Activated CD8-positive, alpha-beta memory T cell treated with anti-CD3 and anti-CD28 coated beads for 1 hour (primary cell): ENCODE results near the gene PERP.
"Not testable (repeated sequence)": the region's sequence is repeated elsewhere in the genome, so short reads cannot be mapped to it uniquely, and the experiment has no call there.

ENCODE experiments used
- DNase-seq, 2 donors: peaks; one replicate each; pipeline ENCODE4 v3.0.0-alpha.2; 2020; ENCODE audit warnings: low read depth in 1 of 2; ENCODE audit errors: extremely low read depth in 1 of 2

PERP gene

DNA sequence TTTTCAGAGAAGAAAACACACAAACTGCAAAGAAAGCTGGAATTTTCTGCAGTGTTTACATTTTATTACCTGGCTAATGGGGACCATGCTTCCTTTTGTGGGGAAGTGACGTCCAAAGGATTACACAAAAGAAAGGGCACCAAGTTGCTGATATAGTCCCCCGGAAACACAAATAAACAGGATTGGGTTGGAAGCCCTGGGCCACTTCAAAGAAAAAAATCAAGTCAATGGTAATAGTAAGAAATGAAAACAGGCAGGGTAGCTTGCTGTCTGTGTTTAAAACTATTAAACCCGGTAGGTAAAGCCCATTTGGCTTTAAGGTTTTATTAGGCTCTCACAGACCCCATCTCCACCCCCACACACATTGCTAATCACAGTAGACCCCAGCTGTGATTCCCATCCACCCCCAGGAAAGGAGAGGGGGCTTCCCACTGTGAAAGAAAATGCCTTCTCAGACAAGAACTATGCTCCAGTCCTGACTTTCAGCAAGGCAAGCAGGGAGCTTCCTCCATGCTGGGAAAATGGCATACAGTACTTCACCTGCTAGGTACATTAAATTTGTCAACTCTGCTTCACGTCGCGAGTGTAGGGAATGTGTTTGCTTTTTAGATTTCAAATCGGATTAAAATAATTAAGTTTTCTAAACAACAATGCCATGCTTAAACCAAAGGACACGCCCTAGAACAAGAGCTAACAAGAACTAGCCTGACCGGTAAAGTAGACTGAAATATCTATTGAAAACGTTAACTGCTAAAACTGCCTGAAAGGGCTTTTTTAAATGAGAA is 1.1 kb downstream of the PERP start:
- DNase-seq = no peak

DNA sequence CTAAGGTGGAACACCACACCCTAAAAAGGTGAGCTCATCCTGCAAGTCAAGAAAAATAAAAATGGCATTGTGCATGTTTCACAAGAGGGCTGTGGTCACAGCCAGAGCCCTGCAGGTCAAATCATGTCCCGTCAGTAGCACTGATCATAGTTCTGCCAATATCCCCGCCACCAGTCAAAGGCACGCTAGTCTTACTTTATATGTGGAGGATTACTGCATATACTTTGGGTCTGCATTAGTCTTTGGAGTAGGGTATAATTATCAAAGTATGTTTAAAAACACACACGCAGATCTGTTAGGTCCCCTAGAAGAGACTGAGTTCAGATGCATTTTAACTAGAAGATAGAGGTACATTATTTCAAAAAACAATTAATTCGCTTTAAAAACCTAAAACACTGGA is 1.8 kb downstream of the PERP start:
- DNase-seq = no peak

DNA sequence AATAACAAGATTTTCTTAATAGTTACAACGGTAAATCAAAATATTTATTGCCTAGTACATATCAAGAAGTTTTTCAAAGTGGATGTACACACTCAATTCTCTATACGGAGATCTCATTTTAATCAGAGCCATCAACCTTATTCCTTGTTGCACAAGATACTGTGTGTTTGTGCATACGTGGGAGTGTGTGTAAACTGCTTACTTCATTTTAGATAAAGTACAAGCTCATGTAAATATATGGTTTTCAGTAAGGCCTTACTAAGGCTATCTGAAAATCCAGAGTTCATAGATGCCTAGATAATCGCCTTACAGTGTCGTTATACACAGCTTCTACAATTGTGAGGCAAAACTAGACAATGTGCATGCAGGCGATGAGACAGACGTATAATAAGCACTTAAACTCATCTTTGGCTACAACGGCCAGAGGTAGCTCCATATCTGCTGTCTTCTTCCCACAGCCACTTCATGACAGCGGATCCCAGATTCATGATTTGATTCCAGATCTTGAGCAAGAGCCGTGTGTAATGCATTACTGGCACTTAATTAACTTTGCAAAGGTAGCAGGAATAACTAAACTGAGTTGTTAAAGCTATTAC is 2.5 kb downstream of the PERP start:
- no peak for DNase-seq

DNA sequence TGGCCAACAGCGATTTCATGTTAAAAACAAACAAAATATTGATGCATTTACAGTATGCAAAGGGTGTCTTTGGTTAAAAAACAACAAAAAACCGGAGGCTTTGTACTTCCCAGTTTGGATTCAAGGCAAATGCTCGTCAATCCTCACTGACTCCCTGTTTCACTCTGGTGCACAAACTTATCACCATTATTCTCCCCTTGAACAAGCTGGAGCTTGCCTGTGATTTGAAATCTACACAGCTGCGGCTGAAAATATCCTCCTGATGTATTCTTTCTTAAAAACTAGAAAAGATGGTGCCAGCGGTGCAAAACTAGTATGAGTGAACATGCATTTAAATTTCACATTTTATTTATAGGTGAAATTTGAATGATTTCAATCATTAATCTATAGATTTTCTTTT is 3.3 kb downstream of the PERP start:
- no peak for DNase-seq

DNA sequence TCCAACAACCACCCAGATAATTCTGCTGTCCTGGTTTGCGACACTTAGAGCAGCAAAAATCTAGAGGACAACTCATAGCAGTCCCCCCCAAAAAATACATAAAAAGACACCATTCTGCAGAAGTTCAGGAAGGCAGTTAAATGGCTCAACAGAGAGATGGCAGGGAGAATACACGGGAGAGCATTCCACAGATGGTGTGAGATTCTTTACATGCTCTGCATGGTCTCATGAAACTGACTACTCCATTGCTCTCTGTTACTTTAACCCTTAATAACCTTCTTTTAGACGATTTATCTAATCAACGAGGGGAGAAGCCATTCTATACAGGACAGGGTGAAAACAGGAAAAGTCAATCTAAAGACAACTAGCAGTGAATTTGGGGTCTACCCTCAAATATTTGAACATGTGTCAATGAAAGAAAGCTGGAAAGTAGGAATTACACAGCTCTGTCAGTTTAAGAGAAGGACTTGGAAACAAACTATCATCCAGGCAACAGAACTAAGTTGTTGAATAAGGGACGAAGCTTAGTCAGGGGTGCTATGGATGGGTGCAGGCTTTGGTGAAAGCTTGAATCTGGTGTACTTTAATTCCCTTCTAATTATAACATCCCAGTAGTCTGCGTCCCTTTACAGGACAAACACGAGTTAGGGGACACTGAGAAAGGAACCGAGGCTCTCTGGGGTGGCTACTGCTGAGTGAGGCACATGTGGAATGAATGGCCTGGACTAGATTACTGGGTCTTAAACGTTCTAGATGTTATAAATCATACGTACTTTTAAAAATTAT is 5.1 kb downstream of the PERP start:
- no peak for DNase-seq

DNA sequence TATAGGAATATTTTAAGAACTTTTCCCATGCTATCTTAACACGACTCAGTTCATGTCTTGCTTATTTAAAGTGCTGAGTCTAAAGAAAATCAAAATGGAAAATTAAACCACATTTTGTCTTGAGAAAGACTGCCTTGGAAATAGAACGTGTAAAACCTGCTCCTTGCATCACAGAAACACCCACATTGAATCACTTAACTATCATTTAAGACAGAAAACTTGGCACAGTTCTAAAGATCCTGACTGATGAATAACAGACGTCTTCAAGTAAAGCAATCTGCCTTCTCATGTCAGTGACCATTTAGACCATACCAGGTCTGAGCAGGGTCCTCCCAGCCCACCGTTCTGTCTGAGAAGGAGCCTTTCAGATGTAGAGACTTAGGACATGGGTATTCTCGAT is 7.4 kb downstream of the PERP start:
- no peak for DNase-seq

DNA sequence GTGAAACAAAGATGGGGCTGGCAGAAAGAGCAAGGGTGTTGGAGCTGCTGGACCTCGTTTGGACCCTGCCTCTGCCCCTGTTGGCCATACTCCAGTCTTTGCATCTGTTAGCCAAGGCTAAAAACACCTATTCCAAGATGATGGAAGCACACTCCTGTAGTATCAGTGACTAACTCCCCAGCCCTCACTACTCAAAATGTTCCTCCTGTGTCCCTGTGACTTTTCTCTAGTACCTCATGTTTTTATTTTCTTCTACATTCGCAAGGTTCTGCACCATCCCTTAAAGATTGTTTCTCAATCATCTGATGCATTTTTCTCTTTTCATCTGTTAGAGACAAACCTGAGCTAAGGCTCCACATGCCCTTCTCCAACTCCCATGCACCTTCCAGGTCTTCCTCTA is 8.9 kb downstream of the PERP start:
- no peak for DNase-seq

DNA sequence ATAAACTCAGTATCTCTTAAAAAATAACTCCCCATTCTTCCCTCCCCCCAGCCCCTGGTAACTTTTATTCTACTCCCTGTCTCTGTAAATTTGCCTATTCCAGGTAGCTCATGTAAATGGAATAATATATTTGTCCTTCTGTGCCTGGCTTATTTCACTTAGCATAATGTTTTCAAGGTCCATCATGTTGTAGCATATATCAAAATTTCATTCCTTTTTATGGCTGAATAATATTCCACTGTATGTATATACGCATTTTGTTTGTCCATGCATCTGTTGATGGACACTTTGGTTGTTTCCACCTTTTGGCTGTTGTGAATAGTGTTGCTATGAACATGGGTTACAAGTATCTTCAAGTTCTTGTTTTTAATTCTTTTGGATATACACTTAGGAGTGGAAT is 13.0 kb downstream of the PERP start:
- no peak for DNase-seq

DNA sequence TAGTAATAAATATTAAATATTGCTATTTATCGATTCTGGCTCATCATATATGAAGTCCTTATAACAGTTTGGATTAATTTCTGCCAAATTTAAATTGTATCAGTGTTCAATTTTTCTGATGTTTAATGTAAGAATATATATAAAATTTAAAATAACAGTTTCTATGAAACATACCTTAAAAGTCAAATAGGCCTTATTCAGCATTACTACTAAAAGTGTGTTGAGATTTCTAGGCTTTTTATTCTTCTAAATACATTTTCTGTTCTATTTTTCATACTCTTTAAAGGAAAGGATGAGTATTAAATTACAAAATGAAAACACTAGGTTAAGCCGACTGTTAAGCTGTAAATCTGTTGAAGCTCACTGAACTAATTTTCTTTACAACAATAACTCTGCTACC is 13.6 kb downstream of the PERP start:
- DNase-seq = no peak

DNA sequence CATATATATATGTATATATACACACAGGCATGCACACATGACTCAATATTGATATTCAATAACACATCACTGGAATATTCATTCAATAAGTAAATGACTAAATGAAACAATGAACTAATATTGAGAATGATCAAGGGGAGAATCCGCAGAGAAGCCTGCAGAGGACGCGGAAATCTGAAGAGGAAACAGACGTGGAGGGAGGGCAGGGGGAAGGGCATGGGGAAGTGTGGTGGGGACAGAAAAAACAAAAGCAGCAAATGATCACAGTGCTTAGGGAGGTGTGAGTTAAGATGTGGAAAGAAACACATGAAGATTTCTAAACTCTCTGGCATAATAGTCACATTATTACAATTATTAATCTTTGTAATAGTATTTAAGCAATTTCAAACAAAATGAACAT is 14.5 kb downstream of the PERP start:
- DNase-seq = no peak

DNA sequence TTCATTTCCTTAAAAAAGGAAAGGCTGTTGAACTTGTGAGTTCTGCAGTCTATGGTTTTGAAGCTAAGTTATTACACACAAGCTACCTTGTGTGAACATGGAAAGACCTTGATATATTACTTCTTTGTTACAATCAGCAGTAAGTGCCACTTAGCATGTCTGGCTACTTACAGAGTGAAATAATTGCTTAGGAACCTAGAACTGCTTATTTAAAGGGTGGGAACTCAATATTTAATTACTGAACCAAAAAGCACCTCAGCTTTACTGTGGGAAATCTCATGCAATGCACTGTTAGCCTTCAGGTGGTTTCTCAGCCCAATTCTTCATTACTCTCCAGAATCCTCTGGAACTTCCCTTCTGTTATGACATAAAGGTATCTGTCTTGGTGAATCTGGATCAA is 17.9 kb downstream of the PERP start:
- DNase-seq = no peak

DNA sequence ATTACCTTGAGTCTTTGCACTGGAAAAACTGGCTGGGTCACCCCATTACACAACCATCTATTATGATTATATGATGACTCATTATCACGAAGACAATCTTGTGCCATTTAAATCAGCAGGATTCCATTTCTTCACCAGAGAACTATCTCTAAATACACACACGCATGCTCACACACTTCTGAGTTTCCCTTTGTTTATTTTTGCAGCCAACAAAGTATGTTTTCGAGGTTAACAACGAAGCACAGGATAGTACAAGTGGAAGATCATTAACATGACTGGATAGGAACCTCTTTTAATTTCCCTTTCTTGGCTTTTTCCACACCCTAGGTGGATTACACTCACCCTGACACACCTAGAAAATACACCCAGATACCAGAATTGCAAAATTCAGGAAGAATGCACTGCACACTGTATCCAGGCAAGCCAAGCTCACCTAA is 18.9 kb downstream of the PERP start:
- no peak for DNase-seq

DNA sequence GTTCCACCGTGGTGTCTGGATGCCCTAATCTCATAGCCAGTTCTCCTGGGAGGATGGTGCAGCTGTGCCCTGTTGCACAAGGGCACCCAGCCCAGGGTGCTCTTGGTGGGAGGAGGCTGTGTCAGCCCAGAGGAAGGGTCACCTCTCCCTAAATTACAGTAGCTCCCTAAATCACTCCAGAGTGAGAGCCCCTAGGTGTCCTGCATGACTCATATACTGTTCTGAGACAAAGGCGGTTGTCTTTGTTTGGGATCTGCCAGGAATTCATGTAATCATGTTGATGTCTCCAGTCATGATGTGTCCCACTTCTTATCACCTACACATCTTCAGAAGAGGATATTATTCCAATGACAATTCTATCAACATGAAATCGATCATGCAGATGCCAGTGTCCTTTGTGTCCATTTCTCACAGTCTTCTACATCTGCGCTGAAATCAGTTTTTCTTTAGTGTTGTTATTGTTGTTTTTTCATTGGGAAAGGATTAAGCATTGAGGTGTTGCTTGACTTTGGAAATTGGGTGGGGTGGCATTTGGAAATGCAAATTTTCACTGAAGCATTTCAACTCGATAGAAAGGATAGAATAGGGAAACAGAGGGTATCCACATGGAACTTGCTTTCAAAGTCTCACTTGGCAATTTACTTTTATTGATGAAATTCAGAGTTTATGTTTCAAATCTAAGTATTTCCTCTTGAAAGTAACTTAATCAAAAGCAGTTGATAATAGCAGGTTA is 19.5 kb downstream of the PERP start:
- DNase-seq = no peak

DNA sequence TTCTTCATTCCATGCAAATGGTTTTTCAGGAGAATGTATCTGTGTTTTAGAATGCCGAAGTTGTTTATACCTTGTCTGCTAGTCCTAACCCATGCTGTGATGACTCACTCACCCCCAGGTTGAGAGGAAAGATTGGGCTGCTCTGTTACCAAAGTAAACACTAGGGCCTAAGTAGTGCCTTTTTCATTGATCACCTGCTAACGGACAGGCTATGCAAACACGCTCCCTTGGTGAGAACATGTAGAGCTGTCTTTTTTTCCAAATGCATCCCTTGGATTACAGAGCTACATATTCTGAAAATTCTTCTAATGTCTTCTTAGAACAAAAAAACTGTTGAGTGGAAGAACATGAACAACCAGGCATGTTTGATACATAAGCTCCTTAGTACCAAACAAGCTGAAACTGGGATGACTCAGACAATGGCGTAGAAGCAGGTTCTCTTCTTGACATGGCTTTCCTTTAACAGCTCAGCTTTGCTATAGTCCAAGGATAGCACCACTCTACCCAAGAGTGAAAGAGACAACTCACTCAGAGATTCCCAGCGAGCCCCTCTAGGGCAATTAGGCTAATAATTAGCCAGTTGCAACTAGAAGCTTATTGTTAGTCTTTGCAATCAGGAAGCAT is 20.5 kb downstream of the PERP start:
- no peak for DNase-seq

DNA sequence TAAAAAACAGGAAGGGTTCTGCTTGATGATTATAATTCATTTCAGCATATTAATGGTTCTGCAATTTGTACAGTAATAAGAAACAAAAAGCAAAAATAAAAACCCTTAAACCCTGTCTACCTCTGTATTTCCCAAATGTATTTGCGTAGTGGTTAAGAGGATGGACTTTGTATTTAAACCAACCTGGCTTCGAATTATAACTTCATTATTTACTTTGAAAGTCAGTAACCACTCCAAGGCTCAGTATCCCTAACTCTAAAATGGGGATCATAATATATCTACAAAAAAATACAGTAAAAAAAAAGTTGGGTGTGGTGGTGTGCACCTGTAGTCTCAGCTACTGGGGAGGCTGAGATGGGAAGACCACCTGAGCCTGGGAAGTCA is 21.4 kb downstream of the PERP start:
- no peak for DNase-seq

DNA sequence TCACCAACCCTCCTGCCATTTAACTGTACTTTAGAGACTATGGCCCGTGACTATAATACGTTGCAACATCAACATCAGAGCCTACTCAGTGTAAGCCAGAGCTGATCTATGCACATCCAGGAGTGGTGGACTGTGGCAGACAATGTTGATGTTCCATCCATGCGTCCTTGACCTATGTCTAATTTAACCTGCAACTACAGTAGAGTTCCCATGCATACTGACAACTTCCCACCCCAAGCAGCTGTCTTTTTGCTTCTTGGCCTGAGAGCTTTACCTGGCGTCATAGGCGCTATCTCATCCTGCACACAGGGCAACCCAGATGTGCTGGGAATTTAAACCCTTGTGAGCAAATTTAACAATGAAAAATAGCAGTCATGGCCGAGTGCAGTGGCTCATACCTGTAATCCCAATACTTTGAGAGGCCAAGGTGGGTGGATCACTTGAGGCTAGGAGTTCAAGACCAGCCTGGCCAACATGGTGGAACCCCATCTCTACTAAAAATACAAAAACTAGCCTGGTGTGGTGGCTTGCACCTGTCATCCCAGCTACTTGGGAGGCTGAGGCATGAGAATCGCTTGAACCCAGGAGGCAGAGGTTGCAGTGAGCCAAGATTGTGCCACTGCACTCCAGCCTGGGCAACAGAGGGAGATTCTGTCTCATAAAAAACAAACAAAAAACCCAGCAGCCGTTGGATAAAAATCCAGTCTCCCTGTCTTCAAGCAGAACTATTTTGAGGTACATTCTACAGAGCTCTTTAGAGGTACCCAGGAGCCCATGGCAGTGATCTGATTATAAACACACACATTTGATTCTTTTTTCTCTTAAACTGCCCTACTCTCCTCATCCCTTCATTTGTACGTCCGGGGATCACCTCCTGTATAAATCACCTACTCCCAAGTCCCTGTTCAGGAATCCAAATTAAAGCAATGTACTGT is 22.0 kb downstream of the PERP start:
- DNase-seq = no peak

DNA sequence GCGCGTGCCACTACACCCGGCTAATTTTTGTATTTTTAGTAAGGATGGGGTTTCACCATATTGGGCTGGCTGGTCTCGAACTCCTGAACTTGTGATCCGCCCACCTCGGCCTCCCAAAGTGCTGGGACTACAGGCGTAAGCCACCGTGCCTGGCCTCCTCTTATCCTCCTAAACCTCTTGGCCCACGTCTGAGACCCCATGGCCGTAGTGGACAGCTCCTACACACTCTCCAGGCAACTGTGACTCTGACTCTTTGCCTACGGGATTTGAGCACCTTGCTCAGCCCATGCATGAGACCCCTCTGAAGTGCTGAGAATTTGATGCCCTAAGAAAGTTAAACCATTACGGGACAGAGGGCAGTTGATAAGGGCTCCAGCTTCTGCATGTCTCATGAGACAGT is 25.0 kb downstream of the PERP start:
- DNase-seq = no peak

DNA sequence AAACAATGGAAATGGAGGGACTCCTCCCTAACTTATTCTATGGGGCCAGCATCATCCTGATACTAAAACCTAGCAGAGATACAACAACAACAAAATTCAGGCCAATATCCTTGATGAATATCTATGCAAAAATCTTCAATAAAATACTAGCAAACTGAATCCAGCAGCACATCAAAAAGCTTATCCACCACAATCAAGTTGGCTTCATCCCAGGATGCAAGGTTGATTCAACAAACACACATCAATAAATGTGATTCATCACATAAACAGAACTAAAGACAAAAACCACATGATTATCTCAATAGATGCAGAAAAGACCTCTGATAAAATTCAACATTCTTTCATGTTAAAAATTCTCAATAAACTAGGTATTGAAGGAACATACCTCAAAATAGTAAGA is 27.7 kb downstream of the PERP start:
- not testable (repeated sequence) for DNase-seq

DNA sequence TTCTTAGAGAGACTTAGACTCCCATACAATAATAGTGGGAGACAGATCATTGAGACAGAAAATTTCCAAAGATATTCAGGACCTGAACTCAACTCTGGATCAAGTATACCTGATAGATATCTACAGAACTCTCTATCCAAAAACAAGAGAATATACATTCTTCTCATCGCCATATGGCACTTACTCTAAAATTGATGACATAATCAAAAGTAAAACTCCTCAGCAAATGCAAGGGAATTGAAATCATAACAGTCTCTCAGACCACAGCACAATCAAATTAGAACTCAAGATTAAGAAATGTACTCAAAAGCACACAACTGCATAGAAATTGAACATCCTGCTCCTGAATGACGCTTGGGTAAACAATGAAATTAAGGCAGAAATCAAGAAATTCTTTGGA is 28.7 kb downstream of the PERP start:
- no peak for DNase-seq

DNA sequence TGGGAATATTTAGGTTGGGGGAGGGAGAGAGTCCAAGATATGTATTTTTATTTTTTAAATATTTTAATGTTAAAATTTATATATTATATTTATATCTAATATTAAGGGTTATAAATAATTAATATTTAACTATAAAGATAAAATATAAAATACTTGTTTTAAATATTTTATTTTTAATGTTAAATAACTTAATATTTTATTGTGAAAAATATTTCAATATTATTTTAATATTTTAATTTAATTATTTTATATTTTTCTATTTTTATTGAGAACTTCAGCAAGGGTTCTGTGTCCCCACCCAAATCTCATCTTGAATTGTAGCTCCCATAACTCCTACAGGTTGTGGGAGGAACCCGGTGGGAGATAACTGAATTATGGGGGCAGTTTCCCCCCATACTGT is 34.0 kb downstream of the PERP start:
- no peak for DNase-seq
